Vagina (tissue), 2 donors: ENCODE results near the gene PSMG3.

ENCODE experiments used
- CTCF ChIP-seq, 3 experiments: fragments of 450-650 bp in 2 of 3; fragments of 200-600 bp in 1 of 3; sonication (generic) in 1 of 3; IDR thresholded peaks; one replicate each; pipeline ENCODE4 v1.5.1; 2017 to 2019; ENCODE audit warnings: antibody characterized with exemption in 3 of 3, mild to moderate bottlenecking in 2 of 3, moderate library complexity in 2 of 3
- POLR2A ChIP-seq, 2 donors: fragments of 450-650 bp; IDR thresholded peaks; one replicate each; pipeline ENCODE4 v1.6.1; 2017; ENCODE audit warnings: antibody characterized with exemption in 2 of 2, mild to moderate bottlenecking in 2 of 2, moderate library complexity in 2 of 2

DNA sequence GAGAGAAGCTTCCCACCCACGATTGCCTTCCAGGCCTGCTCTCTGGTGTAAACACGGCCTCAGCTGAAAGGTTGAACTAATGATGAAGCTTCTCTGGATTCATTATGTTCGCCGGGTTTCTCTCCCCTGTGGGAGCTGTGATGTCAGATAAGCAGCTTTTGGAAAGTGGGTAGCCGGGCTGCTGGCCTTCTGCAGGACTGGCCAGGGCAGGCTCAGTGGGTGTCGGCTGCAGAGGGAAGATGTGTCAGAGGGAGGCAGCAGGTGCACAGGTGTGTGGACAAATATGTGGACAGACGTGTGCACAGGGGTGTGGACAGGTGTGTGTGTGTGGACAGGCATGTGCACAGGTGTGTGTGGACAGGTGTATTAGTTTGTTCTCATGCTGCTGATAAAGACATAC is 28.5 kb upstream of the PSMG3 start:
- TF ChIP-seq CTCF (IDR thresholded peaks at IDR 0.05), result no peak
- no peak for TF ChIP-seq POLR2A (IDR thresholded peaks at IDR 0.05)
